GM03348 (cell line): ENCODE data around the gene PCDHB13.
A peak's percentile ranks its signal among the peaks of the same experiment; 100 is the strongest.
"Not testable (repeated sequence)": the region's sequence is repeated elsewhere in the genome, so short reads cannot be mapped to it uniquely, and the experiment has no call there.

ENCODE experiments used
- DNase-seq: peaks from one replicate; pipeline ENCODE4 v3.0.0; 2012; ENCODE audit warnings: low spot score

Gene PCDHB13

GRCh38 chr5:141213656-141214339 is at the start of gene PCDHB13:
PCDHB13 (plus strand) TSS chr5:141213919; CDS start chr5:141214124, 205 bp downstream.
- DNase-seq = peak; percentile 44

GRCh38 chr5:141172381-141173204 is 41.1 kb upstream of the PCDHB13 start, which contains the start of gene PCDHB7:
PCDHB7 (plus strand) TSS chr5:141172644; CDS start chr5:141172836, 192 bp downstream.
- peak; percentile 67 for DNase-seq

- not testable (repeated sequence) for DNase-seq
These were observed 39.2 kb upstream of the PCDHB13 start for GRCh38 chr5:141174291-141175104.

- DNase-seq = no peak
These were observed 37.8 kb upstream of the PCDHB13 start for GRCh38 chr5:141175933-141176332.

- DNase-seq = peak; percentile 56
These were observed 36.0 kb upstream of the PCDHB13 start, which contains the start of gene PCDHB8 for GRCh38 chr5:141177577-141178191. PCDHB8 (plus strand) TSS chr5:141177790; CDS start chr5:141178035, 245 bp downstream.

GRCh38 chr5:141179371-141179770 is 34.3 kb upstream of the PCDHB13 start:
- DNase-seq = not testable (repeated sequence)

- DNase-seq = not testable (repeated sequence)
These were observed 33.8 kb upstream of the PCDHB13 start for GRCh38 chr5:141179876-141180275.

- no peak for DNase-seq
These were observed 33.4 kb upstream of the PCDHB13 start for GRCh38 chr5:141180313-141180712.

- DNase-seq = peak; percentile 67
These were observed 31.5 kb upstream of the PCDHB13 start, which contains the start of gene PCDHB16 for GRCh38 chr5:141182248-141182647. PCDHB16 (plus strand) TSS chr5:141182387; CDS start chr5:141182560, 173 bp downstream.

GRCh38 chr5:141184117-141184855 is 29.4 kb upstream of the PCDHB13 start:
- DNase-seq = not testable (repeated sequence)

- DNase-seq = peak; percentile 51
These were observed 26.7 kb upstream of the PCDHB13 start, which contains the start of gene PCDHB9 for GRCh38 chr5:141186897-141187512. PCDHB9 (plus strand) TSS chr5:141187161; CDS start chr5:141187319, 158 bp downstream.

GRCh38 chr5:141188682-141189081 is 25.0 kb upstream of the PCDHB13 start:
- not testable (repeated sequence) for DNase-seq

GRCh38 chr5:141189131-141189530 is 24.6 kb upstream of the PCDHB13 start:
- DNase-seq = not testable (repeated sequence)

- peak; percentile 58 for DNase-seq
These were observed 21.5 kb upstream of the PCDHB13 start, which contains the start of gene PCDHB10 for GRCh38 chr5:141192110-141192725. PCDHB10 (plus strand) TSS chr5:141192353; CDS start chr5:141192553, 200 bp downstream.

- not testable (repeated sequence) for DNase-seq
These were observed 19.4 kb upstream of the PCDHB13 start for GRCh38 chr5:141194332-141194731.

- no peak for DNase-seq
These were observed 17.4 kb upstream of the PCDHB13 start for GRCh38 chr5:141196363-141196762.

- peak; percentile 13 for DNase-seq
These were observed 14.1 kb upstream of the PCDHB13 start, which contains the start of gene PCDHB11 for GRCh38 chr5:141199359-141200235. PCDHB11 (plus strand) TSS chr5:141199627; CDS start chr5:141199775, 148 bp downstream.

GRCh38 chr5:141201126-141201525 is 12.6 kb upstream of the PCDHB13 start:
- DNase-seq = not testable (repeated sequence)
